ENCODE results near the gene PRODH2. TPM values are rescaled to one million over a fixed set of nuclear protein-coding genes. Genes with fewer than 3 reads are reported as not detected.

Gene PRODH2
- total and polyA plus RNA-seq, 4 donors: 56.4 to 156 (median 114) TPM

GRCh38 chr19:35750167-35750566 lies 62.5 kb downstream of the PRODH2 start:
- 84% methylated on average over 5 of the region's 5 CpGs for WGBS
- no peak for DNase-seq (ENCODE audit: low spot score)
- H3K9me3 ChIP-seq (ENCODE audit: control insufficient read depth in 4 of 4, low read length in 3 of 4): no peaks in the 10 kb centered on the region
- H3K27ac ChIP-seq (ENCODE audit: low read depth in 1 of 2, low read length in 2 of 2): no peak overlapping the region
- peaks cover 0 to 23% (median 18%) of the 10 kb centered on the region in 4 donors for H3K4me1 ChIP-seq (ENCODE audit: control insufficient read depth in 4 of 4, insufficient read depth in 4 of 4, low read length in 3 of 4)
- H3K27me3 ChIP-seq (ENCODE audit: control insufficient read depth in 4 of 4, insufficient read depth in 4 of 4, low read length in 3 of 4): no peaks in the 10 kb centered on the region
- TF ChIP-seq GABPA (IDR thresholded peaks at IDR 0.05 in 1 of 2, conservative IDR thresholded peaks at IDR 0.05 in 1 of 2) (no peak), TAF1 (conservative IDR thresholded peaks at IDR 0.05) (no peak), FOXA1 (IDR thresholded peaks at IDR 0.05) (no peak), RXRA (IDR thresholded peaks at IDR 0.05) (no peak), NR2F2 (IDR thresholded peaks at IDR 0.05) (no peak)
- TF ChIP-seq, protein P1, sequence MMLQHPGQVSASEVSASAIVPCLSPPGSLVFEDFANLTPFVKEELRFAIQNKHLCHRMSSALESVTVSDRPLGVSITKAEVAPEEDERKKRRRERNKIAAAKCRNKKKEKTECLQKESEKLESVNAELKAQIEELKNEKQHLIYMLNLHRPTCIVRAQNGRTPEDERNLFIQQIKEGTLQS (IDR thresholded peaks at IDR 0.05): no peak
- peaks cover 0 to 20% (median 10%) of the 10 kb centered on the region in 4 donors for H3K36me3 ChIP-seq (ENCODE audit: control insufficient read depth in 4 of 4, insufficient read depth in 3 of 4, low read depth in 1 of 4, low read length in 3 of 4)
- no peak overlapping the region for H3K9ac ChIP-seq (ENCODE audit: low read depth in 1 of 2, low read length in 2 of 2)
- no peak overlapping the region for H3K4me3 ChIP-seq (ENCODE audit: low read depth in 1 of 3, low read length in 3 of 3)

Other genes with a start within 250 kb of the PRODH2 start
- gene ATP4A, start 249.2 kb downstream of the PRODH2 start, total RNA-seq: not detected
- gene ATP4A, start 249.2 kb downstream of the PRODH2 start, polyA plus RNA-seq: not detected
- not detected for gene PMIS2, start 226.7 kb downstream of the PRODH2 start, total RNA-seq
- not detected for gene PMIS2, start 226.7 kb downstream of the PRODH2 start, polyA plus RNA-seq
- gene HAUS5, start 200.1 kb downstream of the PRODH2 start, total RNA-seq: 1 to 10 TPM; 2.5 to 7.3 TPM
- gene HAUS5, start 200.1 kb downstream of the PRODH2 start, polyA plus RNA-seq: 1 to 10 TPM; 1.9 to 2.2 TPM
- 10 to 100 TPM; 20.1 TPM for gene RBM42, start 183.8 kb downstream of the PRODH2 start, total RNA-seq
- 10 to 100 TPM; 17.8 to 34.7 TPM for gene RBM42, start 183.8 kb downstream of the PRODH2 start, polyA plus RNA-seq
- gene ETV2, start 171.1 kb downstream of the PRODH2 start, total RNA-seq: under 1 TPM; 0.17 to 0.70 TPM
- gene ETV2, start 171.1 kb downstream of the PRODH2 start, polyA plus RNA-seq: 1 to 10 TPM; 1.6 to 1.8 TPM
- 100 to 1,000 TPM; 139 to 191 TPM for gene COX6B1, start 164.5 kb downstream of the PRODH2 start, total RNA-seq
- 100 to 1,000 TPM; 451 to 518 TPM for gene COX6B1, start 164.5 kb downstream of the PRODH2 start, polyA plus RNA-seq
- under 1 TPM in 1 of 2 donors, not detected in 1; 0.56 TPM for gene UPK1A, start 146.3 kb downstream of the PRODH2 start, total RNA-seq
- under 1 TPM in 1 of 2 donors, not detected in 1; 0.10 TPM for gene UPK1A, start 146.3 kb downstream of the PRODH2 start, polyA plus RNA-seq
- gene ZBTB32, start 108.3 kb downstream of the PRODH2 start, total RNA-seq: not detected
- under 1 TPM in 1 of 2 donors, not detected in 1; 0.47 TPM for gene ZBTB32, start 108.3 kb downstream of the PRODH2 start, polyA plus RNA-seq
- 10 to 100 TPM in 1 of 2 donors, 1 to 10 TPM in 1; 6.3 to 12.1 TPM for gene KMT2B, start 94.8 kb downstream of the PRODH2 start, total RNA-seq
- gene KMT2B, start 94.8 kb downstream of the PRODH2 start, polyA plus RNA-seq: 10 to 100 TPM in 1 of 2 donors, 1 to 10 TPM in 1; 3.7 to 10.3 TPM
- 10 to 100 TPM in 1 of 2 donors, 1 to 10 TPM in 1; 7.0 to 11.2 TPM for gene IGFLR1, start 70.4 kb downstream of the PRODH2 start, total RNA-seq
- 10 to 100 TPM; 51.1 to 59.7 TPM for gene IGFLR1, start 70.4 kb downstream of the PRODH2 start, polyA plus RNA-seq
- gene U2AF1L4, start 67.4 kb downstream of the PRODH2 start, total RNA-seq: 10 to 100 TPM in 1 of 2 donors, 1 to 10 TPM in 1; 4.5 to 14.8 TPM
- 10 to 100 TPM; 12.0 to 36.5 TPM for gene U2AF1L4, start 67.4 kb downstream of the PRODH2 start, polyA plus RNA-seq
- gene PSENEN, start 67.2 kb downstream of the PRODH2 start, total RNA-seq: 1 to 10 TPM; 7.4 to 7.7 TPM
- 10 to 100 TPM; 33.8 to 58.1 TPM for gene PSENEN, start 67.2 kb downstream of the PRODH2 start, polyA plus RNA-seq
- gene LIN37, start 64.3 kb downstream of the PRODH2 start, total RNA-seq: 1 to 10 TPM; 2.6 to 7.0 TPM
- 1 to 10 TPM; 5.8 to 6.3 TPM for gene LIN37, start 64.3 kb downstream of the PRODH2 start, polyA plus RNA-seq
- gene HSPB6, start 55.8 kb downstream of the PRODH2 start, total RNA-seq: 1 to 10 TPM; 2.7 to 4.4 TPM
- 10 to 100 TPM in 1 of 2 donors, 1 to 10 TPM in 1; 6.9 to 17.7 TPM for gene HSPB6, start 55.8 kb downstream of the PRODH2 start, polyA plus RNA-seq
- 1 to 10 TPM; 2.1 to 4.5 TPM for gene PROSER3, start 54.7 kb downstream of the PRODH2 start, total RNA-seq
- 1 to 10 TPM; 2.4 to 3.1 TPM for gene PROSER3, start 54.7 kb downstream of the PRODH2 start, polyA plus RNA-seq
- 10 to 100 TPM in 1 of 2 donors, 1 to 10 TPM in 1; 2.0 to 10.1 TPM for gene ARHGAP33, start 37.3 kb downstream of the PRODH2 start, total RNA-seq
- gene ARHGAP33, start 37.3 kb downstream of the PRODH2 start, polyA plus RNA-seq: 1 to 10 TPM in 1 of 2 donors, under 1 TPM in 1; 0.85 to 1.6 TPM
- under 1 TPM in 1 of 2 donors, not detected in 1; under 0.01 TPM for gene NPHS1, start 39.7 kb upstream of the PRODH2 start, total RNA-seq
- not detected for gene NPHS1, start 39.7 kb upstream of the PRODH2 start, polyA plus RNA-seq
- gene KIRREL2, start 44.1 kb upstream of the PRODH2 start, total RNA-seq: not detected
- not detected for gene KIRREL2, start 44.1 kb upstream of the PRODH2 start, polyA plus RNA-seq
- gene APLP1, start 55.7 kb upstream of the PRODH2 start, total RNA-seq: under 1 TPM in 1 of 2 donors, not detected in 1; 0.08 TPM
- gene APLP1, start 55.7 kb upstream of the PRODH2 start, polyA plus RNA-seq: under 1 TPM; 0.16 to 0.51 TPM
- gene NFKBID, start 87.7 kb upstream of the PRODH2 start, total RNA-seq: 1 to 10 TPM; 1.3 to 2.4 TPM
- gene NFKBID, start 87.7 kb upstream of the PRODH2 start, polyA plus RNA-seq: 1 to 10 TPM in 1 of 2 donors, under 1 TPM in 1; 0.66 to 1.2 TPM
- gene HCST, start 89.7 kb upstream of the PRODH2 start, total RNA-seq: 1 to 10 TPM; 2.0 to 3.1 TPM
- 10 to 100 TPM in 1 of 2 donors, 1 to 10 TPM in 1; 4.6 to 13.3 TPM for gene HCST, start 89.7 kb upstream of the PRODH2 start, polyA plus RNA-seq
- gene TYROBP, start 95.5 kb upstream of the PRODH2 start, total RNA-seq: 10 to 100 TPM; 26.8 to 37.6 TPM
- 10 to 100 TPM; 43.8 to 89.6 TPM for gene TYROBP, start 95.5 kb upstream of the PRODH2 start, polyA plus RNA-seq
- 1 to 10 TPM in 1 of 2 donors, under 1 TPM in 1; 0.89 to 1.9 TPM for gene LRFN3, start 123.5 kb upstream of the PRODH2 start, total RNA-seq
- gene LRFN3, start 123.5 kb upstream of the PRODH2 start, polyA plus RNA-seq: 1 to 10 TPM; 2.2 to 8.4 TPM
- gene SDHAF1, start 182.3 kb upstream of the PRODH2 start, total RNA-seq: 10 to 100 TPM in 1 of 2 donors, 1 to 10 TPM in 1; 8.4 to 28.4 TPM
- gene SDHAF1, start 182.3 kb upstream of the PRODH2 start, polyA plus RNA-seq: 10 to 100 TPM; 16.0 to 21.7 TPM
- 1 to 10 TPM; 1.8 to 4.4 TPM for gene SYNE4, start 196.0 kb upstream of the PRODH2 start, total RNA-seq
- gene SYNE4, start 196.0 kb upstream of the PRODH2 start, polyA plus RNA-seq: 1 to 10 TPM; 4.3 to 5.7 TPM
- 1 to 10 TPM; 6.3 to 8.3 TPM for gene ALKBH6, start 201.4 kb upstream of the PRODH2 start, total RNA-seq
- gene ALKBH6, start 201.4 kb upstream of the PRODH2 start, polyA plus RNA-seq: 10 to 100 TPM in 1 of 2 donors, 1 to 10 TPM in 1; 9.3 to 11.8 TPM
- 1 to 10 TPM in 1 of 2 donors, under 1 TPM in 1; 0.59 to 1.5 TPM for gene CLIP3, start 220.0 kb upstream of the PRODH2 start, total RNA-seq
- gene CLIP3, start 220.0 kb upstream of the PRODH2 start, polyA plus RNA-seq: under 1 TPM; 0.78 to 0.82 TPM
- 1 to 10 TPM; 1.8 to 2.3 TPM for gene THAP8, start 241.4 kb upstream of the PRODH2 start, total RNA-seq
- 1 to 10 TPM; 4.2 to 4.4 TPM for gene THAP8, start 241.4 kb upstream of the PRODH2 start, polyA plus RNA-seq
- gene WDR62, start 242.1 kb upstream of the PRODH2 start, total RNA-seq: 1 to 10 TPM in 1 of 2 donors, under 1 TPM in 1; 0.59 to 6.6 TPM
- gene WDR62, start 242.1 kb upstream of the PRODH2 start, polyA plus RNA-seq: under 1 TPM; 0.26 to 0.83 TPM